Activated T-cell treated with anti-CD3 and anti-CD28 coated beads for 4 hours (primary cell): Measurements from ENCODE around the gene NEUROG3.

Source experiments
- DNase-seq: peaks from one replicate; pipeline ENCODE4 v3.0.0-alpha.2; 2020

The NEUROG3 gene, protein sequence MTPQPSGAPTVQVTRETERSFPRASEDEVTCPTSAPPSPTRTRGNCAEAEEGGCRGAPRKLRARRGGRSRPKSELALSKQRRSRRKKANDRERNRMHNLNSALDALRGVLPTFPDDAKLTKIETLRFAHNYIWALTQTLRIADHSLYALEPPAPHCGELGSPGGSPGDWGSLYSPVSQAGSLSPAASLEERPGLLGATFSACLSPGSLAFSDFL

GRCh38 chr10:69573056-69573806 lies at the start of gene NEUROG3:
Gene NEUROG3, minus strand, starts transcription at chr10:69573422. Its CDS starts 379 bp downstream, at chr10:69573043.
- no peak for DNase-seq

DNA sequence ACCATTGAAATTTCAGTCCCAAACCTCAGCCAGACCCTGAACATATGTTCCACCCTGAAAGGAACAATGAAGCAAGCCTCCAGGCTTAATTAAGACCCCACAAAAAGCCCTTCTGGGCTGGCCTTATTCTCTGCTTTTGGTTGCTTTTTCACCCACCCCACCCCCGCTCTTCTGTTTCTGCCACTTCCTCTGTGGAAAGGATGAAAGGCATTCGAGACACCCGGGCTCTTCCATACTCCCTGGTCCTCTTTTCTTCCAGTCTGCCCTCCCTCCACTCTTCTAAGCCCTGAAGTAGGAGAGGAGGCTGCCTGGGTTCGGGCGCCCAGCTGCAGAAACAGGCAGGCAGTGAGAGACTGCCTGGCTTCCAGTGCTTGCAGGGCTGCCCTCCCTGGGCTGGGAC lies 47.4 kb upstream of the NEUROG3 start:
- DNase-seq = no peak

DNA sequence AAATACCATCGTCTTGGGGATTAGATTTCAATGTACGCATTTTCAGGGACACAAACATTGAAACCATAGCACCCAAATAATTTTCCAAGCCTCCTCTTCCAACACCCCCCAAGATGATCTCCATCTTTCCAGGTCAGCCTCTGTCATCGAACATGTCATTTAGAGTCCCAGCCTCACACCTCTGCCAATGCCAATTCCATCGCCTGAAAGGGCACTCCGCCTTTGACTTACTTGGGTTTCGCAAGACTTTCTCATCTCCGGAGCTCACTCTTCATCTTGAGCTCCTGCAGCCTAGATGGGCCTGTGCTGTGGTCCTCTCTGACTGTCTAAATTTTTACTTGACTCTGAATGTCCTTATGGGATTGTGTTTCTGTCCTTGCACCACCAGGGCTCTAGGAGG lies 46.4 kb upstream of the NEUROG3 start:
- DNase-seq = no peak

GRCh38 chr10:69618746-69619145 lies 45.5 kb upstream of the NEUROG3 start:
- DNase-seq = no peak

GRCh38 chr10:69616358-69616757 lies 43.1 kb upstream of the NEUROG3 start:
- DNase-seq = no peak

- no peak for DNase-seq
These were observed 40.9 kb upstream of the NEUROG3 start for GRCh38 chr10:69614130-69614529.

DNA sequence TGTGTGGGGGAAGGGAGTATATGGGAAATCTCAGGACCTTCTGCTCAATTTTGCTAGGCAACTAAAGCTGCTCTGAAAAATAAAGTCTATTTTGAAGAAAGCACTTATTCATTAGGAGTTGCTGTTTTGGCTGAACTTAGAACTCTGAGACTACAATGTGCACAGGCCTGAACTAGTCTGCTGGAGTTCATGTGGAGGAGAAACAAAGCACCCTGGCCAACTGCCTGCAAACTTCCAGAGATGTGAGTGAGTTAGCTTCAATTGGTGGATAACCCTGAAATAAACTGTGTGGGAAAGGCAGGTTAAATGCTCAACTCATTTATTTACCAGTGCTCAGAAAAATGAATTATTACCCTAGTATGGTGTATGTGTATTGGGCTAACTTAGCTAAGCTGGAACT lies 39.5 kb upstream of the NEUROG3 start:
- no peak for DNase-seq

GRCh38 chr10:69609077-69609476 lies 35.9 kb upstream of the NEUROG3 start:
- DNase-seq = no peak

DNA sequence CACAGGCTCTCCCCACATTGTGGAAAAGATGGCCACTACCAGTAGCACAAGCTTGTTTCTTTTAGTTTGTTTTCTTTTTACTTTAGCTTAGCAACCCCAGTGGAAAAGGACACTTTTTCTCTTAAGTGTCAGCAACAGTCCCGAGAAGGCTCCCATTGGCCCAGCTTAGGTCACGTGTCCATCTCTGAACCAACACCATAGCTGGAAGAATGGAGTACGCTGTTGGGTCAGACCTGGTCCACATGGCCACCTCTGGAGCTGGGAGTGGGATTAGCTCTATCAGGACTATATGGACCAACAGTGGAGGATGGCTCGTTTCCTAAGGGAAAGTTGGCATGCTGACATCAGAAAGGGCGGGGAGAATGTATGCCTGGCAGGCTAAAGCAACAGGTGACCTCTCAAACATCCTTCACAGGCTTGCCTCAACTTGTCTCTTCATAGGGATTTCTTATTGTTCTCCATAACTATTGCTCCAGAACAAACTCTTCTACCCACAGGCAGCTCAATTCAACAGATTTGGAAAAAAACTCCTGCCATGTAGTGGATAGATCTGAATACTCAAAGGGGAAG lies 27.6 kb upstream of the NEUROG3 start:
- DNase-seq = no peak

DNA sequence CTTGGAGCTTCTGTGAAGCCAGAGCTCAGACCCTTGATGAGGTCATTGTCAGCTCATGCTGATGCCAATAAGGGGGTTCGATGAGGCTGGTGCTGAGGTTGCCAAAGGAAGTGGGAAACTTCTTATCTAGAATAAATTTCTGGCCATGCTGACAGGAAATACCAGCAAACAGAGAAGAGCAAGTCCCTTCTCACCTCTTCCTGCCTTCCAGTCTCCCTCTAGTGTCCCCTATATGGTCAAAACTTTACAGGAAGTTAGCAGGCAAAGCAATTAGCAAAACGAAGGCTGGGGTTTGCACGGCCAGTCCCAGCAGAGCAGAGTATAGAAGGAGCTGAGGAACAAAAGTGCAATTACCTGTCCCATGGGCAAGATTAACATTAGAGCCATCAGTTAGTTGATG lies 15.1 kb upstream of the NEUROG3 start:
- DNase-seq = no peak

DNA sequence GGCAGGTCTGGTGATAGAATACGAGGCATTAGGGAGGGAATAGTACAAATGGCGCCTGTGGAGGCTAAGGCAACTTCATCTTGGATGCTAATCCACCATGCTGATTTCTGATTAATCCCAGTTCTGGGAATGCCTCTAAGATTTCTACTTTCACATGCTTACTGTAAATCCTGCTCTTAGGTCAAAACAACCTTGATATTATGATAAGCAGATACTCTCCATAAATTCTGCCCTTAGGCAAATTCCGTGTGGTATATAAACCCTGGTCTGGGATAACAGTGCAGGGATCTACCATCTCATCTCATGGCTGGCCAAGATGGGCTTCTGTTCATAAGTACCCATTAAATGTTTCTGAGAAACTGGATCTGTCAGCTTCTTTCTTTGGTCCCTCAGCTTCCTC lies 11.4 kb upstream of the NEUROG3 start:
- no peak for DNase-seq

- no peak for DNase-seq
These were observed 9.9 kb upstream of the NEUROG3 start for GRCh38 chr10:69583106-69583505.

GRCh38 chr10:69580435-69580834 lies 7.2 kb upstream of the NEUROG3 start:
- no peak for DNase-seq

- DNase-seq = no peak
These were observed 6.3 kb upstream of the NEUROG3 start for GRCh38 chr10:69579464-69580060.

DNA sequence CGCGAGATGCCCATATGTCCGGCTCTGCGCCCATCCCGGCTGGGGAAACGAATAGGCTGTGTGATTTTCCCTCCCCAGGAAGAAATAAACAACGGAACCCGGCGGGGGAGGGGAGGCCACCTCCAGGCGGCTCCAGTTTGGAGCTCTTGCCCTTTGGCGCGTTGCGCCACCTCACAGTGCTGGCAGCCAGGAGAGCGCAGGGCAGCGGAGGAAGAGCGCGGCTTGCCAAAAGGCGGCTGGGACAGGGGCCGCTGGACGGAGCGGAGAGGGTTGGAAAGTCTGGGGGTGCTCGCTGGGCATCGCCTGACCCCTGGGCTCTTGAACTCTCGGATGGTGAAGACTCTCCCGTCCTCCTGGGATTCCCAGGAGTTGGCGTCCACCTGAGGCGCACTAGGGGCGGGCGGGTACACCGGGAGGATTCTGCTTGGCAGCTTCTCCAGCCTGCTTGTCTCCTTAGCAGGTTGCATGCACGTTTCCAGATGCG lies 5.3 kb upstream of the NEUROG3 start:
- no peak for DNase-seq

- DNase-seq = no peak
These were observed 4.3 kb upstream of the NEUROG3 start for GRCh38 chr10:69577268-69578232.

GRCh38 chr10:69576334-69577011 lies 3.3 kb upstream of the NEUROG3 start:
- no peak for DNase-seq

DNA sequence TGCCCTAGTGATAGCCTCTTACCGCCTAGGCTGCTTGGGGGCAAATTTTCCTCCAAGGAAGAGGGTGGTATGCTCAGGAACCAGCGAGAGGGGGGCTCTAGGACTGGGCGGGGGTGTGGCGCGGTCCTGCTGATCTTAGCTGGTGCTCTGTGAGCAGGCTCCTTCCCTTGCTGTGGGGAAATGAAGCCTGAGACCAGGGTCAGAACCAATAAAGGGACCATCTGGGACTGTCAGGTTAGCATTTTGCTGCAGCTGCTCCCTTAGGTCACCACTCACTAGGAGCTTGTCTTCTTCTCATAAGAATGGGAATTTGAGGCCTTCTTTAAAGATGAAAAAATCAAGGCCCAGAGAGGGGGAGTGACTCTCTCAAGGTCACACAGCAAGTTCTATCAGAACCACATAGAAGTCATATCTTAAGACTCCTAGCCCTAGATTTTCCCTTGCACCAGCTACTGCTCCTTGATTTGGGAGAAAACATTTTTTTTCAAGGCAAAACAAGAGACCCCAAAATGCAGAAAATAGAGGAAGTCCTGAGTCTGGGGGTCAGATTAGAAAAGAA lies 2.0 kb upstream of the NEUROG3 start:
- DNase-seq = no peak

GRCh38 chr10:69574571-69574978 lies 1.4 kb upstream of the NEUROG3 start:
- DNase-seq = no peak

DNA sequence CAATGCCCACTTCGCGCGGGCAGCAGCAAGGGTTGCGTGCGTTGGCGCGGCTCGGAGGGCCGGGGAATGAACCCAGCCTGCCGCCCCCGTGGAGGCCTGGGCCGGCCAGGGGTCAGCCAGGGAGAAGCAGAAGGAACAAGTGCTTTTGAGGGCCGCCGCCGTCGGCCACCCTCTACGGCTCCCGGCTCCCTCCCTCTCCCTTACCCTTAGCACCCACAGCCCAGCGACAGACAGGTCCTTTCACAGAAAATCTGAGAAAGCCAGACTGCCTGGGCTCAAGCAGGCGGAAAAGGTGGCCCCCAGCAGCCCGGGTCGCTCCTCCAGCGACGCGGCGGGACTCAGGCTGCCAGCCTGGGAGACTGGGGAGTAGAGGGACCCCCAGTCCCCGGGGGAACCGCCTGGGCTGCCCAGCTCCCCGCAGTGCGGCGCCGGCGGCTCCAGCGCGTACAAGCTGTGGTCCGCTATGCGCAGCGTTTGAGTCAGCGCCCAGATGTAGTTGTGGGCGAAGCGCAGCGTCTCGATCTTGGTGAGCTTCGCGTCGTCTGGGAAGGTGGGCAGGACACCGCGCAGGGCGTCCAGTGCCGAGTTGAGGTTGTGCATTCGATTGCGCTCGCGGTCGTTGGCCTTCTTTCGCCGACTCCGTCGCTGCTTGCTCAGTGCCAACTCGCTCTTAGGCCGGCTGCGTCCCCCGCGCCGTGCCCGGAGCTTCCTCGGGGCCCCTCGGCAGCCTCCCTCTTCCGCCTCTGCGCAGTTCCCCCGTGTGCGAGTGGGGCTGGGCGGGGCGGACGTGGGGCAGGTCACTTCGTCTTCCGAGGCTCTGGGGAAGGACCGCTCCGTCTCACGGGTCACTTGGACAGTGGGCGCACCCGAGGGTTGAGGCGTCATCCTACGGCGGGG lies 815 bp downstream of the NEUROG3 start:
- DNase-seq = no peak
